Testis (tissue), 2 donors: ENCODE results near the gene TSPAN2.

Experiments
- POLR2A ChIP-seq: fragments of 450-650 bp; IDR thresholded peaks from one replicate; pipeline ENCODE4 v1.6.1; 2017; ENCODE audit warnings: antibody characterized with exemption, mild to moderate bottlenecking, moderate library complexity
- TF ChIP-seq, protein P1 (sequence below), 3 experiments: fragments of 450-650 bp in 2 of 3; fragments of 200-600 bp in 1 of 3; sonication (generic) in 1 of 3; IDR thresholded peaks; one replicate each; pipeline ENCODE4 v1.5.1; 2016 to 2019; ENCODE audit warnings: antibody characterized with exemption in 3 of 3, mild to moderate bottlenecking in 2 of 3, moderate library complexity in 1 of 3

DNA sequence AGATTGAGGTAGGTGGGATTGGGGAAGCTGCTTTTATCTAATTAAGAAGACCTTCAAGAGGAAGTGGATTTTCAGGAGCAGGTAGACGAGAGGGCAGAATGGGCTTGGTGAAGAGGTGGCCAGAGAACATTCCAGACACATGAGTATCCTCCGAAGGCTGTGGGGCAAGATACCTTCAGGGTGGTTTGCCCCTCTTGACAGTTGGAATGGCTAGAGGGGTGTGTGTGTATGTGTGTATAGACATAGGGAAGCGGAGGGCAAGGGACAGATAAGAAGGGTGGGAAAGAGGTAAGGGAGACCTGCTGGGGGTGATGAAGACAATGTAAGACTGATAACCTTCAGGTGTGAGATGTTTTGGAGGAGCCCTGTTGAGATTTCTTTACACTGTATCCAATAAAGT is 46.8 kb upstream of the TSPAN2 start:
- TF ChIP-seq POLR2A: no peak
- TF ChIP-seq, protein P1, sequence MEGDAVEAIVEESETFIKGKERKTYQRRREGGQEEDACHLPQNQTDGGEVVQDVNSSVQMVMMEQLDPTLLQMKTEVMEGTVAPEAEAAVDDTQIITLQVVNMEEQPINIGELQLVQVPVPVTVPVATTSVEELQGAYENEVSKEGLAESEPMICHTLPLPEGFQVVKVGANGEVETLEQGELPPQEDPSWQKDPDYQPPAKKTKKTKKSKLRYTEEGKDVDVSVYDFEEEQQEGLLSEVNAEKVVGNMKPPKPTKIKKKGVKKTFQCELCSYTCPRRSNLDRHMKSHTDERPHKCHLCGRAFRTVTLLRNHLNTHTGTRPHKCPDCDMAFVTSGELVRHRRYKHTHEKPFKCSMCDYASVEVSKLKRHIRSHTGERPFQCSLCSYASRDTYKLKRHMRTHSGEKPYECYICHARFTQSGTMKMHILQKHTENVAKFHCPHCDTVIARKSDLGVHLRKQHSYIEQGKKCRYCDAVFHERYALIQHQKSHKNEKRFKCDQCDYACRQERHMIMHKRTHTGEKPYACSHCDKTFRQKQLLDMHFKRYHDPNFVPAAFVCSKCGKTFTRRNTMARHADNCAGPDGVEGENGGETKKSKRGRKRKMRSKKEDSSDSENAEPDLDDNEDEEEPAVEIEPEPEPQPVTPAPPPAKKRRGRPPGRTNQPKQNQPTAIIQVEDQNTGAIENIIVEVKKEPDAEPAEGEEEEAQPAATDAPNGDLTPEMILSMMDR (IDR thresholded peaks at IDR 0.05): no peak
